ENCODE results near the gene FPR1.

The FPR1 gene

GRCh38 chr19:51792932-51793331 is 41.3 kb upstream of the FPR1 start:
- peaks cover 1% of the 10 kb centered on the region for H3K4me1 ChIP-seq (ENCODE audit: insufficient read depth, low read length)

GRCh38 chr19:51789061-51789795 is 37.5 kb upstream of the FPR1 start:
- no peaks in the 10 kb centered on the region for H4K20me1 ChIP-seq (ENCODE audit: insufficient read depth, low read length)
- H2AFZ ChIP-seq (ENCODE audit: low read depth, low read length), result no peak overlapping the region
- H3K27ac ChIP-seq (ENCODE audit: low read length), result no peak overlapping the region
- DNase-seq, result no peak
- no peak for ATAC-seq (ENCODE audit: insufficient read depth, low read depth)
- H3K4me1 ChIP-seq (ENCODE audit: insufficient read depth, low read length), result no peaks in the 10 kb centered on the region
- H3K79me2 ChIP-seq (ENCODE audit: insufficient read depth, low read length), result no peaks in the 10 kb centered on the region
- no peak overlapping the region for H3K4me2 ChIP-seq (ENCODE audit: insufficient read depth, low read length)
- H3K9ac ChIP-seq (ENCODE audit: low read depth, low read length), result no peak overlapping the region
- H3K36me3 ChIP-seq (ENCODE audit: insufficient read depth, low read length), result no peaks in the 10 kb centered on the region
- H3K4me3 ChIP-seq (ENCODE audit: low read depth in 1 of 2, low read length in 2 of 2), result no peak overlapping the region
- peaks cover 4% of the 10 kb centered on the region for H3K9me3 ChIP-seq (ENCODE audit: insufficient read depth, low read length, severe bottlenecking)
- H3K27me3 ChIP-seq (ENCODE audit: insufficient read depth, low read length, poor library complexity), result no peaks in the 10 kb centered on the region
- TF ChIP-seq CTCF (IDR thresholded peaks at IDR 0.05; ENCODE audit: borderline replicate concordance, extremely low read depth, low read length, poor library complexity, severe bottlenecking), result no peak
- no peak for TF ChIP-seq EZH2 (IDR thresholded peaks at IDR 0.05; ENCODE audit: borderline replicate concordance, low read depth, low read length, severe bottlenecking)

More at GRCh38 chr19:51792932-51793331, 41.3 kb upstream of the FPR1 start:
- no peak overlapping the region for H3K4me3 ChIP-seq (ENCODE audit: low read depth in 1 of 2, low read length in 2 of 2)
- TF ChIP-seq EZH2 (IDR thresholded peaks at IDR 0.05; ENCODE audit: borderline replicate concordance, low read depth, low read length, severe bottlenecking) (no peak), CTCF (IDR thresholded peaks at IDR 0.05; ENCODE audit: borderline replicate concordance, extremely low read depth, low read length, poor library complexity, severe bottlenecking) (no peak)
- H3K4me2 ChIP-seq (ENCODE audit: insufficient read depth, low read length), result no peak overlapping the region
- ATAC-seq (ENCODE audit: insufficient read depth, low read depth), result no peak
- no peaks in the 10 kb centered on the region for H3K79me2 ChIP-seq (ENCODE audit: insufficient read depth, low read length)
- H4K20me1 ChIP-seq (ENCODE audit: insufficient read depth, low read length), result no peaks in the 10 kb centered on the region
- H3K36me3 ChIP-seq (ENCODE audit: insufficient read depth, low read length), result no peaks in the 10 kb centered on the region
- no peak overlapping the region for H3K9ac ChIP-seq (ENCODE audit: low read depth, low read length)
- H3K27me3 ChIP-seq (ENCODE audit: insufficient read depth, low read length, poor library complexity), result no peaks in the 10 kb centered on the region
- no peak overlapping the region for H2AFZ ChIP-seq (ENCODE audit: low read depth, low read length)
- H3K9me3 ChIP-seq (ENCODE audit: insufficient read depth, low read length, severe bottlenecking), result no peaks in the 10 kb centered on the region
- H3K27ac ChIP-seq (ENCODE audit: low read length), result no peak overlapping the region
- DNase-seq, result no peak

GRCh38 chr19:51788029-51788428 is 36.4 kb upstream of the FPR1 start:
- no peak overlapping the region for H3K4me2 ChIP-seq (ENCODE audit: insufficient read depth, low read length)
- ATAC-seq (ENCODE audit: insufficient read depth, low read depth), result no peak

More at GRCh38 chr19:51788029-51788428, 36.4 kb upstream of the FPR1 start:
- H3K9me3 ChIP-seq (ENCODE audit: insufficient read depth, low read length, severe bottlenecking), result peaks cover 4% of the 10 kb centered on the region
- no peak overlapping the region for H3K4me3 ChIP-seq (ENCODE audit: low read depth in 1 of 2, low read length in 2 of 2)
- H2AFZ ChIP-seq (ENCODE audit: low read depth, low read length), result no peak overlapping the region
- no peaks in the 10 kb centered on the region for H3K36me3 ChIP-seq (ENCODE audit: insufficient read depth, low read length)
- H3K27ac ChIP-seq (ENCODE audit: low read length), result no peak overlapping the region
- no peaks in the 10 kb centered on the region for H3K27me3 ChIP-seq (ENCODE audit: insufficient read depth, low read length, poor library complexity)
- TF ChIP-seq CTCF (IDR thresholded peaks at IDR 0.05; ENCODE audit: borderline replicate concordance, extremely low read depth, low read length, poor library complexity, severe bottlenecking) (no peak), EZH2 (IDR thresholded peaks at IDR 0.05; ENCODE audit: borderline replicate concordance, low read depth, low read length, severe bottlenecking) (no peak)
- H3K4me1 ChIP-seq (ENCODE audit: insufficient read depth, low read length), result no peaks in the 10 kb centered on the region
- no peaks in the 10 kb centered on the region for H4K20me1 ChIP-seq (ENCODE audit: insufficient read depth, low read length)
- no peaks in the 10 kb centered on the region for H3K79me2 ChIP-seq (ENCODE audit: insufficient read depth, low read length)
- DNase-seq, result no peak
- H3K9ac ChIP-seq (ENCODE audit: low read depth, low read length), result no peak overlapping the region
